H9 (cell line): ENCODE measurements around the gene SYP. TPM values are rescaled to one million over a fixed set of nuclear protein-coding genes. Genes with fewer than 3 reads are reported as not detected.

ENCODE experiments used
- DNase-seq: peaks from one replicate; pipeline ENCODE4 v3.0.0-alpha.2; 2017
- H2AFZ ChIP-seq: one replicate; pipeline ENCODE4 v1.6.1; 2013; ENCODE audit warnings: mild to moderate bottlenecking, low read length, control low read depth, moderate library complexity
- H2AK5ac ChIP-seq: 2 replicates; pipeline ENCODE4 v1.6.1; 2013; ENCODE audit warnings: low read length, control low read depth, mixed read lengths; ENCODE audit not compliant: insufficient read length
- H2BK120ac ChIP-seq: one replicate; pipeline ENCODE4 v1.6.1; 2013; ENCODE audit warnings: low read depth, mild to moderate bottlenecking, low read length, control low read depth, inconsistent platforms; ENCODE audit not compliant: poor library complexity, severe bottlenecking
- H2BK12ac ChIP-seq: 2 replicates; pipeline ENCODE4 v1.6.1; 2013; ENCODE audit warnings: low read length, control low read depth, mixed read lengths, low read depth; ENCODE audit not compliant: insufficient read length
- H2BK15ac ChIP-seq: 2 replicates; pipeline ENCODE4 v1.6.1; 2013; ENCODE audit warnings: low read depth, low read length, control low read depth
- H2BK20ac ChIP-seq: one replicate; pipeline ENCODE4 v1.6.1; 2013; ENCODE audit warnings: low read depth, mild to moderate bottlenecking, low read length, control low read depth, inconsistent platforms; ENCODE audit not compliant: poor library complexity, severe bottlenecking
- H2BK5ac ChIP-seq: 2 replicates; pipeline ENCODE4 v1.6.1; 2013; ENCODE audit warnings: low read length, control low read depth, mixed read lengths; ENCODE audit not compliant: insufficient read length
- H3K14ac ChIP-seq: 2 replicates; pipeline ENCODE4 v1.6.1; 2013; ENCODE audit warnings: low read length, control low read depth; ENCODE audit not compliant: insufficient read depth
- H3K18ac ChIP-seq: 2 replicates; pipeline ENCODE4 v1.6.1; 2013; ENCODE audit warnings: low read depth, mild to moderate bottlenecking, mixed read lengths, low read length, control low read depth; ENCODE audit not compliant: insufficient read length
- H3K23ac ChIP-seq: 2 replicates; pipeline ENCODE4 v1.6.1; 2013; ENCODE audit warnings: low read length, control low read depth, mixed read lengths, low read depth; ENCODE audit not compliant: insufficient read length
- H3K23me2 ChIP-seq: 2 replicates; pipeline ENCODE4 v1.6.1; 2013; ENCODE audit warnings: low read depth, mild to moderate bottlenecking, mixed read lengths, low read length, control low read depth; ENCODE audit not compliant: insufficient read length, poor library complexity, severe bottlenecking
- H3K27ac ChIP-seq: 2 replicates; pipeline ENCODE4 v1.5.1; 2013; ENCODE audit warnings: low read length, control low read depth, mixed read lengths, low read depth; ENCODE audit not compliant: insufficient read length
- H3K27me3 ChIP-seq: 2 replicates; pipeline ENCODE4 v1.6.1; 2013; ENCODE audit warnings: low read length, control low read depth, inconsistent platforms; ENCODE audit not compliant: insufficient read depth
- H3K4ac ChIP-seq: 2 replicates; pipeline ENCODE4 v1.6.1; 2013; ENCODE audit warnings: low read depth, mild to moderate bottlenecking, control low read depth, inconsistent platforms, low read length, moderate library complexity
- H3K4me1 ChIP-seq: 2 replicates; pipeline ENCODE4 v1.6.1; 2013; ENCODE audit warnings: low read length, control low read depth, inconsistent platforms; ENCODE audit not compliant: insufficient read depth
- H3K4me2 ChIP-seq: 2 replicates; pipeline ENCODE4 v1.6.1; 2013; ENCODE audit warnings: low read length, control low read depth, mixed read lengths; ENCODE audit not compliant: insufficient read length, insufficient read depth
- H3K56ac ChIP-seq: 2 replicates; pipeline ENCODE4 v1.6.1; 2013; ENCODE audit warnings: low read depth, mild to moderate bottlenecking, mixed read lengths, low read length, control low read depth; ENCODE audit not compliant: insufficient read length
- H3K79me1 ChIP-seq: 2 replicates; pipeline ENCODE4 v1.6.1; 2013; ENCODE audit warnings: low read depth, mild to moderate bottlenecking, moderate library complexity, low read length, control low read depth, inconsistent platforms; ENCODE audit not compliant: insufficient read depth, poor library complexity, severe bottlenecking
- H3K79me2 ChIP-seq: 2 replicates; pipeline ENCODE4 v1.6.1; 2013; ENCODE audit warnings: low read length, control low read depth, inconsistent platforms; ENCODE audit not compliant: insufficient read depth
- H3K9ac ChIP-seq: 2 replicates; pipeline ENCODE4 v1.6.1; 2013; ENCODE audit warnings: low read length, control low read depth, mixed read lengths; ENCODE audit not compliant: insufficient read length; ENCODE audit errors: extremely low read depth
- H3K9me3 ChIP-seq: one replicate; pipeline ENCODE4 v1.6.1; 2013; ENCODE audit warnings: low read depth, low read length, inconsistent platforms; ENCODE audit not compliant: control insufficient read depth
- H3T11ph ChIP-seq: one replicate; pipeline ENCODE4 v1.6.1; 2013; ENCODE audit warnings: mild to moderate bottlenecking, low read length, control low read depth, inconsistent platforms
- H4K20me1 ChIP-seq: one replicate; pipeline ENCODE4 v1.6.1; 2013; ENCODE audit not compliant: control insufficient read depth, insufficient read length, insufficient read depth
- H4K5ac ChIP-seq: 2 replicates; pipeline ENCODE4 v1.6.1; 2013; ENCODE audit warnings: low read depth, mild to moderate bottlenecking, mixed read lengths, low read length, control low read depth; ENCODE audit not compliant: insufficient read length
- H4K8ac ChIP-seq: replicated peaks from 2 replicates; pipeline ENCODE4 v1.6.1; 2013; ENCODE audit warnings: low read length, control low read depth, mixed read lengths, low read depth; ENCODE audit not compliant: insufficient read length
- H4K91ac ChIP-seq: 2 replicates; pipeline ENCODE4 v1.6.1; 2013; ENCODE audit warnings: low read depth, mild to moderate bottlenecking, moderate library complexity, mixed read lengths, low read length, control low read depth; ENCODE audit not compliant: insufficient read length
- H3K27ac Mint-ChIP-seq, 3 experiments: 2 replicates in 2 of 3; 3 replicates in 1 of 3; pipeline ENCODE4 v1.8.0; 2020 to 2021; ENCODE audit warnings: mixed read lengths in 3 of 3, mild to moderate bottlenecking in 1 of 3, moderate library complexity in 1 of 3
- H3K27me3 Mint-ChIP-seq: 2 replicates; pipeline ENCODE4 v1.8.0; 2021; ENCODE audit warnings: low read depth, mild to moderate bottlenecking, moderate library complexity, mixed read lengths
- H3K36me3 Mint-ChIP-seq, 3 experiments: 2 replicates in 2 of 3; 3 replicates in 1 of 3; pipeline ENCODE4 v1.8.0; 2020 to 2021; ENCODE audit warnings: low read depth in 3 of 3, mixed read lengths in 3 of 3; ENCODE audit not compliant: insufficient read depth in 1 of 3
- H3K4me1 Mint-ChIP-seq, 2 experiments: 2 replicates each; pipeline ENCODE4 v1.8.0; 2020; ENCODE audit warnings: mixed read lengths in 2 of 2
- H3K4me3 Mint-ChIP-seq, 2 experiments: 2 replicates in 1 of 2; 3 replicates in 1 of 2; pipeline ENCODE4 v1.8.0; 2020 to 2021; ENCODE audit warnings: mild to moderate bottlenecking in 2 of 2, mixed read lengths in 2 of 2, moderate library complexity in 1 of 2
- H3K9me3 Mint-ChIP-seq, 2 experiments: 2 replicates in 1 of 2; 3 replicates in 1 of 2; pipeline ENCODE4 v1.8.0; 2020; ENCODE audit warnings: mild to moderate bottlenecking in 2 of 2, mixed read lengths in 2 of 2, moderate library complexity in 1 of 2
- CTCF ChIP-seq: fragments of 200-600 bp; sonication (generic); conservative IDR thresholded peaks from 3 replicates; pipeline ENCODE4 v1.8.0; 2021; ENCODE audit warnings: antibody characterized with exemption, mild to moderate bottlenecking
- WGBS: extraction: QIAGEN DNeasy Blood & Tissue Kit; methylation state at CpG from one replicate; pipeline ENCODE4 v1.1.7; 2013; ENCODE audit warnings: missing lambda C conversion rate, low lambda C conversion rate, mixed read lengths; ENCODE audit not compliant: insufficient read length; ENCODE audit errors: extremely low coverage; 5-methylcytosine and 5-hydroxymethylcytosine counted together
- total RNA-seq: library from RNA; stranded (reverse); gene quantifications from 2 replicates; pipeline ENCODE4 v1.2.1, GENCODE V29; 2021

SYP gene
- total RNA-seq, 1 experiment from 2014 or later = 1.8 TPM

- H2BK15ac ChIP-seq = no peak overlapping the region
- no peaks in the 10 kb centered on the region for H3K79me2 ChIP-seq
- Mint-ChIP-seq H3K4me3 (no peak overlapping the region; a peak in 1 of 5 replicates), H3K4me1 (peaks cover 9 to 13% of the 10 kb centered on the region in 2 experiments), H3K36me3 (peaks cover 0 to 8% (median 1%) of the 10 kb centered on the region in 3 experiments; a peak in 3 of 7 replicates), H3K9me3 (peaks cover 56 to 77% of the 10 kb centered on the region in 2 experiments), H3K27me3 (peaks cover 1% of the 10 kb centered on the region), H3K27ac (no peak overlapping the region)
- H3K4ac ChIP-seq = no peak overlapping the region
- H2AK5ac ChIP-seq = no peak overlapping the region
- no peak overlapping the region for H3K9ac ChIP-seq
- H2AFZ ChIP-seq = no peak overlapping the region
- no peak overlapping the region for H4K5ac ChIP-seq
- no peak overlapping the region for H3K4me2 ChIP-seq
- no peaks in the 10 kb centered on the region for H3K79me1 ChIP-seq
- no peak overlapping the region for H4K8ac ChIP-seq
- no peak overlapping the region for H2BK5ac ChIP-seq
- no peak overlapping the region for H2BK20ac ChIP-seq
- no peaks in the 10 kb centered on the region for H3K23me2 ChIP-seq
- TF ChIP-seq CTCF = no peak
- H3K4me1 ChIP-seq = no peaks in the 10 kb centered on the region; the same call in 1 of the 2 replicates
- H4K20me1 ChIP-seq = no peaks in the 10 kb centered on the region
- H2BK12ac ChIP-seq = no peak overlapping the region
- DNase-seq = no peak
- no peak overlapping the region for H4K91ac ChIP-seq
- H3K14ac ChIP-seq = no peak overlapping the region
- no peak overlapping the region for H2BK120ac ChIP-seq
- no peak overlapping the region for H3K23ac ChIP-seq
- no peak overlapping the region for H3K27ac ChIP-seq
- WGBS = no CpG with 5 or more reads among the region's 56 CpGs
- H3T11ph ChIP-seq = no peak overlapping the region
- peaks cover 9% of the 10 kb centered on the region for H3K9me3 ChIP-seq
- no peaks in the 10 kb centered on the region for H3K27me3 ChIP-seq
- H3K18ac ChIP-seq = no peak overlapping the region
- no peak overlapping the region for H3K56ac ChIP-seq
Observed at GRCh38 chrX:49233887-49234555, 34.0 kb upstream of the SYP start.
